Keratinocyte (primary cell): ENCODE results near the gene FCHO2. TPM values are rescaled to one million over a fixed set of nuclear protein-coding genes. Genes with fewer than 3 reads are reported as not detected.

Source experiments
- DNase-seq: peaks from one replicate; pipeline ENCODE4 v3.0.0-alpha.2; 2011; ENCODE audit warnings: low read depth, missing footprints, low spot score
- FAIRE-seq: peaks from 2 replicates; lab custom pipeline; 2011; peaks lifted over from hg19 to GRCh38; lab: Jason Lieb, UNC
- H2AFZ ChIP-seq: 2 replicates; pipeline ENCODE4 v1.6.0; 2012; ENCODE audit warnings: low read length, control low read depth, inconsistent platforms; ENCODE audit not compliant: control insufficient read depth
- H3K27ac ChIP-seq: 2 replicates; pipeline ENCODE4 v1.5.1; 2011; ENCODE audit warnings: low read length; ENCODE audit not compliant: control insufficient read depth, insufficient read depth
- H3K27me3 ChIP-seq: 3 replicates; pipeline ENCODE4 v1.6.0; 2011; ENCODE audit warnings: low read length; ENCODE audit not compliant: control insufficient read depth, insufficient read depth; ENCODE audit errors: extremely low read depth
- H3K36me3 ChIP-seq, 2 experiments: 2 replicates in 1 of 2; 3 replicates in 1 of 2; pipeline ENCODE4 v1.5.1; 2011; ENCODE audit warnings: low read length in 2 of 2, mild to moderate bottlenecking in 1 of 2; ENCODE audit not compliant: control insufficient read depth in 2 of 2, insufficient read depth in 2 of 2; ENCODE audit errors: extremely low read depth in 1 of 2
- H3K4me1 ChIP-seq: 3 replicates; pipeline ENCODE4 v1.5.1; 2011; ENCODE audit warnings: low read length; ENCODE audit not compliant: control insufficient read depth, insufficient read depth; ENCODE audit errors: extremely low read depth
- H3K4me2 ChIP-seq: 3 replicates; pipeline ENCODE4 v1.6.0; 2011; ENCODE audit warnings: low read depth, low read length; ENCODE audit not compliant: control insufficient read depth, insufficient read depth; ENCODE audit errors: extremely low read depth
- H3K4me3 ChIP-seq, 3 experiments: fragments of 200-600 bp in 1 of 3; sonication (generic) in 1 of 3; 2 replicates in 2 of 3; 3 replicates in 1 of 3; pipeline ENCODE4 v1.5.1; 2011 to 2016; ENCODE audit warnings: low read length in 3 of 3, mild to moderate bottlenecking in 3 of 3, control low read depth in 2 of 3, inconsistent platforms in 1 of 3, low read depth in 1 of 3, mixed read lengths in 1 of 3, mixed run types in 1 of 3, moderate library complexity in 1 of 3; ENCODE audit not compliant: control insufficient read depth in 2 of 3, insufficient read depth in 2 of 3; ENCODE audit errors: extremely low read depth in 1 of 3
- H3K79me2 ChIP-seq: 2 replicates; pipeline ENCODE4 v1.6.0; 2012; ENCODE audit warnings: low read length; ENCODE audit not compliant: control insufficient read depth, insufficient read depth
- H3K9ac ChIP-seq: 3 replicates; pipeline ENCODE4 v1.6.0; 2011; ENCODE audit warnings: low read length; ENCODE audit not compliant: control insufficient read depth, insufficient read depth; ENCODE audit errors: extremely low read depth
- H3K9me1 ChIP-seq: 3 replicates; pipeline ENCODE4 v1.6.0; 2011; ENCODE audit warnings: low read length; ENCODE audit not compliant: control insufficient read depth, insufficient read depth; ENCODE audit errors: extremely low read depth
- H3K9me3 ChIP-seq: 2 replicates; pipeline ENCODE4 v1.5.1; 2012; ENCODE audit warnings: low read depth, low read length; ENCODE audit not compliant: control insufficient read depth
- H4K20me1 ChIP-seq: 3 replicates; pipeline ENCODE4 v1.6.0; 2011; ENCODE audit warnings: low read length; ENCODE audit not compliant: control insufficient read depth, insufficient read depth; ENCODE audit errors: extremely low read depth
- CTCF ChIP-seq, 3 experiments: IDR thresholded peaks in 1 of 3; conservative IDR thresholded peaks in 1 of 3; optimal IDR thresholded peaks in 1 of 3; 2 replicates in 2 of 3; 3 replicates in 1 of 3; pipeline versions ENCODE3 to v1.5.1; 2011; ENCODE audit warnings: low read length in 3 of 3, mild to moderate bottlenecking in 3 of 3, moderate library complexity in 2 of 3, control low read depth in 1 of 3, inconsistent platforms in 1 of 3; ENCODE audit not compliant: insufficient read depth in 2 of 3; ENCODE audit errors: extremely low read depth in 1 of 3
- EZH2 ChIP-seq: IDR thresholded peaks from one replicate; pipeline ENCODE4 v1.6.1; 2012; ENCODE audit warnings: inconsistent platforms, mild to moderate bottlenecking, low read length, moderate library complexity
- dilution Hi-C: fragments of 300-500 bp; cut with MboI; formaldehyde crosslinking; loops from one replicate; pipeline ENCODE4 v1.7.0; 2020; ENCODE audit warnings: low sequenced_read_pairs; ENCODE audit not compliant: extremely low pct_ligation_motif_present
- polyA plus RNA-seq, 5 experiments: library from polyadenylated mRNA; depleted of rRNA in 3 of 5; stranded (reverse) in 3 of 5; stranded (forward) in 1 of 5; unstranded in 1 of 5; fragments of >200 nt; gene quantifications; 1 replicate in 1 of 5; 2 replicates in 3 of 5; 3 replicates in 1 of 5; pipeline versions ENCODE4 v1.2.1 to v1.2.3, GENCODE V29; 2011 to 2012; ENCODE audit warnings: missing spikeins in 2 of 5, low read depth in 1 of 5, low replicate concordance in 1 of 5

Gene FCHO2
- polyA plus RNA-seq, 1 donor (not counting 4 experiments of a cell fraction or from before 2014, with no cell fraction given) = 10.6 TPM

GRCh38 chr5:72937517-72938061 lies 18.3 kb upstream of the FCHO2 start:
- no peak overlapping the region for H3K9ac ChIP-seq
- DNase-seq = no peak
- H3K4me2 ChIP-seq = no peak overlapping the region
- H4K20me1 ChIP-seq = no peaks in the 10 kb centered on the region
- no peaks in the 10 kb centered on the region for H3K27me3 ChIP-seq
- no peak for FAIRE-seq
- TF ChIP-seq EZH2 (no peak), CTCF (optimal IDR thresholded peaks at IDR 0.05 in 1 of 3, IDR thresholded peaks at IDR 0.05 in 1 of 3, conservative IDR thresholded peaks at IDR 0.05 in 1 of 3; ENCODE audit: extremely low read depth in 1 of 3, insufficient read depth in 2 of 3, low read length in 3 of 3) (no peak)
- H3K79me2 ChIP-seq = no peaks in the 10 kb centered on the region
- H3K36me3 ChIP-seq = no peaks in the 10 kb centered on the region
- H3K9me1 ChIP-seq = no peaks in the 10 kb centered on the region
- H2AFZ ChIP-seq = no peak overlapping the region
- dilution Hi-C loops = no loop called here
- H3K4me3 ChIP-seq = no peak overlapping the region
- no peaks in the 10 kb centered on the region for H3K9me3 ChIP-seq
- no peak overlapping the region for H3K27ac ChIP-seq
- no peaks in the 10 kb centered on the region for H3K4me1 ChIP-seq

- FAIRE-seq = no peak
- H2AFZ ChIP-seq = no peak overlapping the region
- no peaks in the 10 kb centered on the region for H3K79me2 ChIP-seq
- no peaks in the 10 kb centered on the region for H3K9me1 ChIP-seq
- no peak overlapping the region for H3K9ac ChIP-seq
- H3K27me3 ChIP-seq = no peaks in the 10 kb centered on the region
- no peak for DNase-seq
- no peak overlapping the region for H3K4me2 ChIP-seq
- dilution Hi-C loops = no loop called here
- TF ChIP-seq EZH2 (no peak), CTCF (optimal IDR thresholded peaks at IDR 0.05 in 1 of 3, IDR thresholded peaks at IDR 0.05 in 1 of 3, conservative IDR thresholded peaks at IDR 0.05 in 1 of 3; ENCODE audit: extremely low read depth in 1 of 3, insufficient read depth in 2 of 3, low read length in 3 of 3) (no peak)
- no peaks in the 10 kb centered on the region for H3K36me3 ChIP-seq
- no peaks in the 10 kb centered on the region for H4K20me1 ChIP-seq
- no peaks in the 10 kb centered on the region for H3K4me1 ChIP-seq
- no peak overlapping the region for H3K27ac ChIP-seq
- H3K9me3 ChIP-seq = no peaks in the 10 kb centered on the region
- H3K4me3 ChIP-seq = no peak overlapping the region
Observed at GRCh38 chr5:72938206-72938605, 17.6 kb upstream of the FCHO2 start.
